ENCODE data around the gene THAP10.

THAP10 gene

DNA sequence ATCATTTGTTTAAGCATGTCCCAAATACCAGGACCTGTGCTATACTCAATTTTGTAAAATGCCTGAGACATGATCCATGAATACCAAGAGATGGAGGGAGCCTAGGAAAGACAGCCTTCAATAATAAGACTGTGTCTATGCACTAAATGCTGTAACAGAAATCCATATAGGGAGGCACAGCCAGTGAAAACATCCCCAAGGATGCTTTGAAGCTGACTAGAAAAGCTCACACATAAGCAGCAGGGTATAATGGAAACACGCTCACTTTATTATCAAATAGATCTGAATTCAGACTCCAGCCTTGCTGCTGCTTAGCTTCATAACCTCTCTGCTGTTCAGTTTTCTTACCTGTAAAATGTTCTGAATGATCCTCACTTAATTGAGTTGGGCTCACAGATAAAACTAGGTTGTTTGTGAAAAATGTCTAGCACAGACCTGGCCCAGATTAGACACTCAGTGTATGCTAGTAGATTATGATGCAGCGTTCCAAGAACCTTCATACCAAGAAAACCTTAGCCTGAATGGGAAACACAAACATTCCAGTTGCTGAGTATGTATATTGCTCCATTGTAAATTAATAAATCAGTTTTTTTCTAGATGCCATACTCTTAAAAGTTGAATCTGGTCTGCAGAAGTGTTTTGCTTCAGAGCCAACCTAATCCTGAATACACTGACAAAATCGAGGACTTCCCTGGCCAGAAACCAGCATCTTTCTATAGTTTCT lies 34.5 kb downstream of the THAP10 start:
- Histone ChIP-seq H3K27ac (ENCODE audit: low read length) (no peak overlapping the region), H3K4me3 (ENCODE audit: low read depth in 1 of 2, low read length in 2 of 2) (no peak overlapping the region), H3K4me2 (ENCODE audit: insufficient read depth, low read length) (no peak overlapping the region), H4K20me1 (ENCODE audit: insufficient read depth, low read length) (no peaks in the 10 kb centered on the region), H3K79me2 (ENCODE audit: insufficient read depth, low read length) (no peaks in the 10 kb centered on the region), H3K9me3 (ENCODE audit: insufficient read depth, low read length, severe bottlenecking) (no peaks in the 10 kb centered on the region), H3K4me1 (ENCODE audit: insufficient read depth, low read length) (no peaks in the 10 kb centered on the region), H2AFZ (ENCODE audit: low read depth, low read length) (no peak overlapping the region), H3K36me3 (ENCODE audit: insufficient read depth, low read length) (no peaks in the 10 kb centered on the region), H3K9ac (ENCODE audit: low read depth, low read length) (no peak overlapping the region), H3K27me3 (ENCODE audit: insufficient read depth, low read length, poor library complexity) (no peaks in the 10 kb centered on the region)
- no peak for ATAC-seq (ENCODE audit: insufficient read depth, low read depth)
- no peak for TF ChIP-seq EZH2 (IDR thresholded peaks at IDR 0.05; ENCODE audit: borderline replicate concordance, low read depth, low read length, severe bottlenecking)
- TF ChIP-seq, protein P1, sequence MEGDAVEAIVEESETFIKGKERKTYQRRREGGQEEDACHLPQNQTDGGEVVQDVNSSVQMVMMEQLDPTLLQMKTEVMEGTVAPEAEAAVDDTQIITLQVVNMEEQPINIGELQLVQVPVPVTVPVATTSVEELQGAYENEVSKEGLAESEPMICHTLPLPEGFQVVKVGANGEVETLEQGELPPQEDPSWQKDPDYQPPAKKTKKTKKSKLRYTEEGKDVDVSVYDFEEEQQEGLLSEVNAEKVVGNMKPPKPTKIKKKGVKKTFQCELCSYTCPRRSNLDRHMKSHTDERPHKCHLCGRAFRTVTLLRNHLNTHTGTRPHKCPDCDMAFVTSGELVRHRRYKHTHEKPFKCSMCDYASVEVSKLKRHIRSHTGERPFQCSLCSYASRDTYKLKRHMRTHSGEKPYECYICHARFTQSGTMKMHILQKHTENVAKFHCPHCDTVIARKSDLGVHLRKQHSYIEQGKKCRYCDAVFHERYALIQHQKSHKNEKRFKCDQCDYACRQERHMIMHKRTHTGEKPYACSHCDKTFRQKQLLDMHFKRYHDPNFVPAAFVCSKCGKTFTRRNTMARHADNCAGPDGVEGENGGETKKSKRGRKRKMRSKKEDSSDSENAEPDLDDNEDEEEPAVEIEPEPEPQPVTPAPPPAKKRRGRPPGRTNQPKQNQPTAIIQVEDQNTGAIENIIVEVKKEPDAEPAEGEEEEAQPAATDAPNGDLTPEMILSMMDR (IDR thresholded peaks at IDR 0.05; ENCODE audit: borderline replicate concordance, extremely low read depth, low read length, poor library complexity, severe bottlenecking) = no peak
- DNase-seq = no peak

DNA sequence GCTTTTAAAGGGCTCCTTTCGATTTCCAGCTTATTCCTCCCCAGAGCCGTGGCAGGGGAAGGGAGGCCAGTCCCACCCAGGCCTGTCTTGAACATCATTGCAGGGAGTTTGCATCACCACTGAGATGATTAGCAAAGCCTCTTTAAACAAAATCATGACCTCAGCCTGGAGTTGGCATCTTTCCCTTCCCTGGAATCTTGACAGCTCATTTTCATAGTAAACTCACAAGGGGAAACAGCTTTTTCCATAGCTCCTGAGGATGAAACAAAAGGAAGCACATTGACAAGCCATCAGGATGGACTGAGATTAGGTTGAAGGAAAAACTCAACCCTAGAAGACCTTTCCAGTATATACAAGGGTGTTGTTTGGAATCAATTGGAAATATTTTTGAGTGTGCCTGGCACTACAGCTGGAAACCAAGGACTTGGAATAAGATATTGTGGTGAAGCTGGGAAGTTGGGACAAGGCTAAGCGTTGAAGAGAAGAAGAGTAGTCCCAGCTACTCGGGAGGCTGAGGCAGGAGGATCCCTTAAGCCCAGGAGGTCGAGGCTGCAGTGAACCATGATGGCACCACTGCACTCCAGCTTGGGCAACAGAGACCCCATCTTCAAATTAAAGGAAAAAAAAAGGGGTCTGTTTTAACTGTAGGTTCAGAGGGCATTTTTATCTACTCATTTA lies 35.2 kb downstream of the THAP10 start:
- H3K4me3 ChIP-seq (ENCODE audit: low read depth in 1 of 2, low read length in 2 of 2) = no peak overlapping the region
- no peak overlapping the region for H3K9ac ChIP-seq (ENCODE audit: low read depth, low read length)
- TF ChIP-seq, protein P1 (IDR thresholded peaks at IDR 0.05; ENCODE audit: borderline replicate concordance, extremely low read depth, low read length, poor library complexity, severe bottlenecking) = no peak
- TF ChIP-seq EZH2 (IDR thresholded peaks at IDR 0.05; ENCODE audit: borderline replicate concordance, low read depth, low read length, severe bottlenecking) = no peak
- no peaks in the 10 kb centered on the region for H3K36me3 ChIP-seq (ENCODE audit: insufficient read depth, low read length)
- H3K27ac ChIP-seq (ENCODE audit: low read length) = no peak overlapping the region
- H3K79me2 ChIP-seq (ENCODE audit: insufficient read depth, low read length) = no peaks in the 10 kb centered on the region
- no peaks in the 10 kb centered on the region for H4K20me1 ChIP-seq (ENCODE audit: insufficient read depth, low read length)
- DNase-seq (no peak), ATAC-seq (ENCODE audit: insufficient read depth, low read depth) (no peak)
- H3K27me3 ChIP-seq (ENCODE audit: insufficient read depth, low read length, poor library complexity) = no peaks in the 10 kb centered on the region
- H3K4me1 ChIP-seq (ENCODE audit: insufficient read depth, low read length) = no peaks in the 10 kb centered on the region
- no peaks in the 10 kb centered on the region for H3K9me3 ChIP-seq (ENCODE audit: insufficient read depth, low read length, severe bottlenecking)
- no peak overlapping the region for H2AFZ ChIP-seq (ENCODE audit: low read depth, low read length)
- no peak overlapping the region for H3K4me2 ChIP-seq (ENCODE audit: insufficient read depth, low read length)

- Histone ChIP-seq H3K27me3 (ENCODE audit: insufficient read depth, low read length, poor library complexity) (no peaks in the 10 kb centered on the region), H3K36me3 (ENCODE audit: insufficient read depth, low read length) (no peaks in the 10 kb centered on the region), H3K4me1 (ENCODE audit: insufficient read depth, low read length) (no peaks in the 10 kb centered on the region), H3K27ac (ENCODE audit: low read length) (no peak overlapping the region), H3K4me3 (ENCODE audit: low read depth in 1 of 2, low read length in 2 of 2) (no peak overlapping the region), H3K9ac (ENCODE audit: low read depth, low read length) (no peak overlapping the region), H3K4me2 (ENCODE audit: insufficient read depth, low read length) (no peak overlapping the region), H3K9me3 (ENCODE audit: insufficient read depth, low read length, severe bottlenecking) (no peaks in the 10 kb centered on the region), H4K20me1 (ENCODE audit: insufficient read depth, low read length) (no peaks in the 10 kb centered on the region), H3K79me2 (ENCODE audit: insufficient read depth, low read length) (no peaks in the 10 kb centered on the region), H2AFZ (ENCODE audit: low read depth, low read length) (no peak overlapping the region)
- no peak for ATAC-seq (ENCODE audit: insufficient read depth, low read depth)
- TF ChIP-seq, protein P1 (IDR thresholded peaks at IDR 0.05; ENCODE audit: borderline replicate concordance, extremely low read depth, low read length, poor library complexity, severe bottlenecking) = no peak
- TF ChIP-seq EZH2 (IDR thresholded peaks at IDR 0.05; ENCODE audit: borderline replicate concordance, low read depth, low read length, severe bottlenecking) = no peak
- no peak for DNase-seq
Observed at GRCh38 chr15:70856177-70856883, 35.9 kb downstream of the THAP10 start.

Data from DND-41 (cell line).